GM12892 (cell line): ENCODE results near the gene GULP1.

Experiments
- DNase-seq: peaks from one replicate; pipeline ENCODE4 v3.0.0; 2011; ENCODE audit not compliant: insufficient read length
- FAIRE-seq: peaks from 2 replicates; lab custom pipeline; 2011; peaks lifted over from hg19 to GRCh38; lab: Jason Lieb, UNC
- POLR2A ChIP-seq: IDR thresholded peaks from 2 replicates; pipeline ENCODE4 v1.6.1; 2011; ENCODE audit warnings: low read depth, low read length, control low read depth
- POLR2AphosphoS5 ChIP-seq: IDR thresholded peaks from 2 replicates; pipeline ENCODE4 v1.6.1; 2011; ENCODE audit warnings: low read depth, low read length, control low read depth
- TAF1 ChIP-seq: IDR thresholded peaks from 2 replicates; pipeline ENCODE4 v1.6.1; 2011; ENCODE audit warnings: low read depth, mild to moderate bottlenecking, control low read depth, low read length, borderline replicate concordance

The GULP1 gene

DNA sequence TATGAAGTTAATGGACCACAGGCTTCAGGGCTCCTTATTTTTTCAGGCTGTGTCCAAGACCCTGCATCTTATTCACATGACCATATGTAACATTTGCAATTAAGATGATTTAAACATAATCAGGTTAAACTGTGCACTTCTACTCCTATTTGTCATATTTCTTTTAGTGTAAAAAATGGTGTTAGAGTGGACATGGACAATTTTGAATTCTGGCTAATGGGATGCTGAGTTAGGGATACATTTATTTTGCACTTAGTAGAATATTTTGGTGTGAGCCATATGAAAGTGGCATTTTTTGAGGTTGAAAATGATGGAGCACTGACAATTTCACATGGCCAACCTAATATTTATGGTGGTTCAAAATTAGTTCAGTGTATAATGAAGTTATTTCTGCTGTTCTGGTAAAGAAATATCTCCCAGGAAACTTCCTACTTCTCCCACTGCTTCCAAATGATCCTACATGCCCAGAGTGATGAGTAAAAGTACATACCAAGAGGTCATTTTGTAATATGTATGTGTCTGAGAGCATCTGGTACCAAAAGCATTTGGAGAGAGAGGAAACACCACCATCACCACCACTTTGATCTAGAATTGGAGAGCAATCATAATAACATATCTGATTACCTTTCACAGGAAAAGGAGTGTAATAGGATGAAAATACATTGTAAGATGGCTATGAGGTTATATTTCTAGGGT, 36.0 kb downstream of the GULP1 start:
- no peak for DNase-seq
- no peak for FAIRE-seq
- TF ChIP-seq TAF1 (no peak), POLR2AphosphoS5 (no peak), POLR2A (no peak)

DNA sequence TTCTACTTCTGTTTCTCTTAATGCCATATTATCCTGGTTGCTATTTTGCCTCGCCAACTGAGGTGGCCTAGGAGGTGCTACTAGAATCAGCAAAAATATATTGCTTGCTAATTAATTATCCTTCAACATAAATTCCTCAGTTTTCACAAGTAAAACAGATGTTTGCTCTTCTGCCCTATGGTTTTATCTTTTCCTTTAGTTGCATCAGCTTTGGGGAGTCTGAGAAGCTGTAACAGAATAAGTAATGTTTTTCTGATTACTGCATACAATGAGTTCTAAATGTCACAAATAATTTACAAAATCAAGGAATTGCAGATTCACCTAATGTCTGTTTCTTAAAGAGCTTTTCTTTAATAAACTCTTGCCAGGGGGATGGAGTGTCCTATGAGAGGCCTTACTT, 36.7 kb downstream of the GULP1 start:
- no peak for TF ChIP-seq POLR2A
- TF ChIP-seq TAF1: no peak
- no peak for TF ChIP-seq POLR2AphosphoS5
- DNase-seq (no peak), FAIRE-seq (no peak)

DNA sequence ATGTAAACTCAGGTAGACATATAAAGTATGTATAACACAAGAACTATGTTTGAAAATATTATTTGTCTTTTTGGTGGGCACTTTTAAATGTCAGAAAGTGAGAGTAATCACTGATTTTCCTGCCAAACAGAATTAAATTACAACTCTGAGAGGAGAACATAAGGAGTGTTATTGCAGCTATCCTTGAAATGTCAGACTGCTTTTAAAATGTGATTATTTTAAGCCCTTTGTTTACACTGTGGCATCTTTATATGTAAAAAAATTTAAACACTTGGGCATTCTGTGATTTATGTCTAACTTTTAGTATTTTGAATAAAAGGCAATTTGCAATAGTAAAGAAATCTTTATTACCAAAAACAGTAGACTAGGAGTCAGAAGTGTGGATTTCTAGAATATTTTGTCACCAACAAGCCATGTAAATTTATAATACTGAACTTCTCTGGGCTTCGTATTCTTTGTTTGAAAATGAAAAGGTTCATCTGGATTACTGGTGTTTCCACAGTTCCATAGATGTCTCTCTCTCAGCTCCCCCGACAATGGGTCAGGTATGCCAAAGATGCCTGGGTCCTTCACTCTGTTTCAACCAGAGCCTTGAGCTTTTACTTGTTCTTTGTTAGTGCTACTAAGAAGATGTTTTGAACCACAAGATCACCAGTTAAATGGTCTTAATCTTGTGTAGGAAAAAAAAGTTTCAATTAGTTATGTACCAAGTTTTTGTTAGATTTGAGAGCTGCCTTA, 38.8 kb downstream of the GULP1 start:
- DNase-seq (no peak), FAIRE-seq (no peak)
- no peak for TF ChIP-seq POLR2AphosphoS5
- TF ChIP-seq POLR2A: no peak
- TF ChIP-seq TAF1: no peak

DNA sequence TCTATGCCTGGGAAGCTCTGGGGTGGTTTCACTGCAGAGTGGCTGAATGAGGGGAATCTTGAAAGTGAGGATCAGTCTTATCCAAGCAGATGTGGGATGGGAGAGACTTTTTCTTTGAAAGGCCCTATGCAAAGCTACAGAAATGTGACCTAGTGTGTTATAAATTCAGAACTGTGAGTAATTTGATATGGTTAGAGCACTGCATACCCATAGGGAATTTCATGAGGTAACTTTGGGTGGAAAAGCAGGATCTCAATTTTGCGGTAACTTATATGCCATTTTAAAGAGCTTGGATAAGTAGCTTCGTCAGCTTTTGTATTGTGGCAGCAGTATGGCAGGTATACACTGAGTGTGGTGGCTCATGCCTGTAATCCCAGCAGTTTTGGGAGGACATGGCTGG, 40.9 kb downstream of the GULP1 start:
- FAIRE-seq (no peak), DNase-seq (no peak)
- no peak for TF ChIP-seq POLR2AphosphoS5
- no peak for TF ChIP-seq POLR2A
- no peak for TF ChIP-seq TAF1

DNA sequence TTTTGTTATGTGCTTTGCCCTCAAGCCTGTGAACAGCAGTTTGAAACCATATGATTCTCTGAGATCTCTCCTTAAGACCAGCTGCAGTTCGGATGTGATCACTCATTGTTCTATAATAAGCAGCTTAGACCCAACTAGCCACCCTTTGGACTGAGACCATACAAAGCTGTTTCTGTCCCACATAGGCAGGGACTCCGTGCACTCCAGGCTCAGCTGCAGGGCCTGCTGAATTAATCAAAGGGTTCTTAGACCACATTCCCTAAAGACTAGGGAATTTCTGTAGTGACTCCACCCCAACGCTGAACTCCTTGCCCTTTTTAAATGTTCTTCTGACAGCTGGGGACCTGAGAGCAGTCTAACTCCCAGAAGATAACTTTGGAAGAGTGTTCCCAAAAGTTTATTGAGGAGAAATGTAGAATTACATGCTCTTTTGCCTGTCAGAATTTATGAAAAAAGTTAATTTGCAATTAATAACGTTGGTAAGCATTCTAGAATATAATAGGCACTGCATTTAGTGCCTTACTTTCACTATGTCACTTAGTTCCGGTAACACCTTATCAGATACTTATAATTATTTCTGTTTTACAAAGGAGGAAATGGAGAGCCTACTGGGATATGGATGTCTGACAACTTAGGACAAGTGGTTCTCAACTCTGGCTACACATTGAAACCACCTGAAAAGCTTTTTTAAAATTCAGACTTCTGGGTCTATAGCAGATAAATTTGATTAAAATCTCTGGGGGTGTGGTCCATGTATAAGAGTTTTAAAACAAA, 42.3 kb downstream of the GULP1 start:
- no peak for TF ChIP-seq POLR2AphosphoS5
- no peak for TF ChIP-seq POLR2A
- no peak for TF ChIP-seq TAF1
- FAIRE-seq: no peak
- DNase-seq: no peak

DNA sequence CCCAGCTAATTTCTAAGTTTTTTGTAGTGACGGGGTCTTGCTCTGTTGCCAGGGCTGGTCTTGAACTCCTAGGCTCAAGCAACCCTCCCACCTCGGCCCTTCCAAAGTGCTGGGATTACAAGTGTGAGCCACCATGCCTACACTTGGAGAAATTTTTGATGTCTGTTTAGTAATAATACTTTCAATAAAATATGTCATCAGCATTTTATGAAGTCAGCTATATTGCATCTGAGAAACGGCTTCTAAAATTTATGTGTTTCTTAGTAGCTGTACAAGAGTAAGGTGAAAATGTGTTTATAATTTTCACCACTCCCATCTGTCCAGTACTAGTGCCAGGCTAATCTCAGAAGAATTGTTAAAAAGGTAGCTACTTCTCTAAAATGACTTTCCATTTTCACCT, 46.8 kb downstream of the GULP1 start:
- no peak for TF ChIP-seq TAF1
- no peak for TF ChIP-seq POLR2AphosphoS5
- TF ChIP-seq POLR2A: no peak
- FAIRE-seq (no peak), DNase-seq (no peak)

DNA sequence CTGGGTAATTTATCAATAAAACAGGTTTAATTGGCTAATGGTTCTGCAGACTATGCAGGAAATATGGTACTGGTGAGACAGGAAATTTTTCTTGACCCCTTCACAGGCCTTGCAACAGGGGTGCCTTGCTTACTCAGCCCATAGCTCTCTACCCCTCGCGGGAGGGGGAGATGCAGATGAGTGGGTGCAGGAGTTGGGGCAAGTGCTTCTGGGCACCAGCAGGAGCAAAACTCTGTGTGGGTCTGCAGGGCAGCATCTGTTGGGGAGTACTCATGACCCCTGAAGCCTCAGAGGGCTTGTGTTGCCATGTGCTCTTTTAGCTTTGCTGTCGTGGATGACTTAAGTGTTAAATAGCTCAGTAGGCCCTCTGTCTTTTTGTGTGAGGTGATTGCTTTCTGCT, 48.6 kb downstream of the GULP1 start:
- no peak for TF ChIP-seq POLR2A
- TF ChIP-seq POLR2AphosphoS5: no peak
- no peak for TF ChIP-seq TAF1
- no peak for DNase-seq
- no peak for FAIRE-seq

DNA sequence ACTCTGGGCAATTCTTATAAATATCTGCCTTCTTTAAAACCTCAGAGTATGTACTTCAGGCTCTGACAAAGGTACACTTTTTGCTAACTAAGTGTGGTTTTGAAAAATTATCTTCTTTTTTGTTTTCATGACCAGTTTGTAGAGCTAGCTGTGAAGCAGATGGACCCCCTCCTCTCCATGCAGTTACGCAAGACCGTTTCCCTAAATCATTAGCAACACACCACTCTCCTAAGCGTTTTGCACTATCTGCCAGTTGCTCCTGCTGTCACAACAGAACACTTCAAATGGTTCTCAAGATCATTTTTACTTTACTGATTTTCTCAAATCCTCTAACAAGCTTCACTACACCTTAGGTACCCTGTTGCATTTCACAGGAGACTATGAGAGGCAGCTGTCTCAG, 53.3 kb downstream of the GULP1 start:
- FAIRE-seq: no peak
- DNase-seq: no peak
- TF ChIP-seq TAF1: no peak
- no peak for TF ChIP-seq POLR2A
- no peak for TF ChIP-seq POLR2AphosphoS5

DNA sequence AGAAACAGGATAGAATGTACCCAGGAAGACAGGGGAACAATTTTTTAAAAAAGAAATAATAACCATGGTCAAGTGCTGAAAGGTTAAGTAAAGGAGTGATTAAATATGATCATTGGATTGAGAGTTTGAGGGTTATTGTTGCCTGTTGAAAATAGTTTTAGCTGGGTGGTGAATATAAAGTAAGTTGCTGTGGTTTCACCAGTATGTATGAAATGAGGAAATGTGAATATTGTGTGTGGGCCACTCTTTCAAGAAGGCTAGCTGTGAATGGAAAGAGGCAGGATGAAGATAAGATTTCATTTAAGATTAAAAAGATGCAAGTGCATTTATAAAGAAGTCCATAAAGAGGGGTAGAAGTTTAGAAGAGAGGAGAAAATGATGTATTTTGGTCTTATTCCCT, 53.8 kb downstream of the GULP1 start:
- TF ChIP-seq TAF1: no peak
- no peak for TF ChIP-seq POLR2AphosphoS5
- no peak for TF ChIP-seq POLR2A
- no peak for FAIRE-seq
- DNase-seq: no peak

DNA sequence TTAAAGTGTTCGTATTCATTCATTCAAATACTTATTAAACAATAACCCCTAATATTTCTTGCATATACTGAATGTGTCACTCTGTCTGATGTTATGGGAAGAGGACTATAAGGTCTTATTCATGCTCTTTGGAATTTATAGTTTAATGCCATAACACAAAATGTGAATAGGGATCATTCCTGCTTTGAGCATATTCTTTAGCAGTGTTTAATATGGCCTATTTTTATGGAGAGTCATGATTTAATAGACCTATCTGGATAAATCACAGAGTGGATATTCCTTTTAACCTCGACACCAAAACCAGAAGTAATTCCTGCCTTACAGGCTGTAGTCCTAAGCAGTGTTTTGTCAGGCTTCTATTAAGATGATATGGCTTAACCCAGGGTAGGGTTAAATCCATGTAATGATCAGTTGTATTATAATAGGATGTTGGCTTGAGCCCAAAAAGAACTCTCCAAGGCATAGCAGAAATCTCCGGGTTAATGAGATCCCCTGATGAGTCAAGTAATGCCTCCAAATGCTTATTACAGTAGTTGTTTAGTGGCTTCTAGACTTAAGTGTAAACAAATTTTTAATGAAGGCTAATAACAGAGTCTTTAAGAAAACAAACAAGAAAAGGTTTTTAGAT, 54.3 kb downstream of the GULP1 start:
- FAIRE-seq (no peak), DNase-seq (no peak)
- TF ChIP-seq POLR2AphosphoS5 (no peak), POLR2A (no peak), TAF1 (no peak)

DNA sequence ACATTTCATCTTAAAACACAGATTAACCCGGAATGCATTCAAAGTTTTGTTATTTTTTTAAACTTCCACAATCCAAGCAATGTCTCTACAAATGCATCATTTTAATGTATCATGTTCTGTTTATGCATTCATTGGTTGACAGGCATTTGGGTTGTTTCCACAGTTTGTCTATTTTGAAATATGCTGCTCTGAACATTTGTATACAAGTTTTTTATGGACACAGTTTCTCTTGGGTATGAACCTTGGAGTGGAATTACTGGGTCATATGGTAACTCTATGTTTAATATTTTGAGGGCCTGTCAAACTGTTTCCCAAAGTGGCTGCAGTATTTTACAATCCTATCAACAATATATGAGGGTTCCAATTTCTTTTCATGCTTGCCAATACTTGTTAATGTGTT, 57.3 kb downstream of the GULP1 start:
- FAIRE-seq (no peak), DNase-seq (no peak)
- TF ChIP-seq POLR2A: no peak
- TF ChIP-seq POLR2AphosphoS5: no peak
- TF ChIP-seq TAF1: no peak
